ENCODE data around the gene MAS1L. TPM values are rescaled to one million over a fixed set of nuclear protein-coding genes. Genes with fewer than 3 reads are reported as not detected.

The MAS1L gene
- polyA plus RNA-seq, 3 donors: not detected

DNA sequence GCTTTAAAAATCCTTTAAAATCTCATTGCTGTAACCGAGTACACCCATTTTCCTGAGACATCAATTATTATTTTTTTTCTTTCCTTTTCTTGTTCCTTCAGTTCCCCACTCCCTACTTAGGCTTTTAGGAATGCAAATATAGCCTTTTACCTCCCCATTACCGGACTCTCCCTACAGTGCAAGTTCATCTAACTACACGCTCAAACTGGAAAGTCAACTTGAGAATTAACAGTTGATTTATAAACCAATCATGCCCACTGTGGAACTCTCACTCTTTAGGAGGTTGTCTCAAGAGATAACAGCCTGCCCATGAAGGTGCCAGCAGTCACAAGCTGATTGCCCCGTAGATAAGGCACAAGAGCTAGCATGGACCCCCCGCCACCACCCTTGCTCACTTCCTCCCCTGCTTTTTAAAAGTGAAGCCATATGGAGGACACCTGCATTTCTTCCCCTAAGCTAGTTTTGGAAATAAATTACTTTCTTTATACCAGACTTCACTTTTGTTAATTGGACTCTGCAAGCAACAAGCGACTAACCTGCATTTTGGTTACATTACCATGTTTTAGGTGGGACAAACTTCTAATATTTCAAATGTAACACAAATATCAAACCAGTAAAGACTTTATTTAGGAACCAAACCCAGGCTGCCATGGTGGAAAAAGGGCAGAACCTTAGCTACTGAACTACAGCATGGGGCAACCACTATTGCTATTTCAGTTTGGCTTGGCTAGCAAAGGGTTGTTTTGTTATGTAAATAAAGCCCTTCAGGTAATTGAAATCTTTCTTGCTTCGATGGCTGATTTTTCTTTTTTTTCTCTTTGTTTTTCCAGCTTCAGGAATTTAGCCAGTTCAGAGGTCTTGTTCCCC, 36.9 kb upstream of the MAS1L start:
- Mint-ChIP-seq H3K4me3 (no peak overlapping the region), H3K4me1 (no peaks in the 10 kb centered on the region), H3K27me3 (ENCODE audit: low read depth in 3 of 3) (peaks cover 0 to 8% (median 8%) of the 10 kb centered on the region in 3 donors), H3K9me3 (peaks cover 5 to 12% (median 10%) of the 10 kb centered on the region in 7 donors), H3K36me3 (no peaks in the 10 kb centered on the region), H3K27ac (no peak overlapping the region)
- no peak overlapping the region for H3K27ac ChIP-seq (ENCODE audit: low read depth in 1 of 2, low read length in 2 of 2)
- H2AFZ ChIP-seq (ENCODE audit: insufficient read depth, low read depth, low read length, poor library complexity, severe bottlenecking): no peak overlapping the region
- no peak for DNase-seq
- no peak overlapping the region for H3K4me3 ChIP-seq (replicated peaks in 1 of 3; ENCODE audit: low read depth in 2 of 3, low read length in 3 of 3)
- no peaks in the 10 kb centered on the region for H3K4me1 ChIP-seq (ENCODE audit: control insufficient read depth in 1 of 2, insufficient read depth in 2 of 2, low read length in 2 of 2)
- H3K9ac ChIP-seq (ENCODE audit: insufficient read depth, low read length, poor library complexity, severe bottlenecking): no peak overlapping the region
- H3K79me2 ChIP-seq (ENCODE audit: insufficient read depth, low read length): no peaks in the 10 kb centered on the region
- H3K9me3 ChIP-seq (replicated peaks in 1 of 2; ENCODE audit: control insufficient read depth in 1 of 2, insufficient read depth in 1 of 2, low read length in 2 of 2): peaks cover 0 to 7% of the 10 kb centered on the region in 2 donors
- H4K20me1 ChIP-seq (ENCODE audit: insufficient read depth, low read length): no peaks in the 10 kb centered on the region
- intact Hi-C loops (cut with micrococcal nuclease): no loop called here
- H3K36me3 ChIP-seq (replicated peaks in 1 of 2; ENCODE audit: control insufficient read depth in 1 of 2, insufficient read depth in 2 of 2, low read length in 2 of 2): no peaks in the 10 kb centered on the region
- H3K27me3 ChIP-seq (ENCODE audit: control insufficient read depth in 2 of 2, insufficient read depth in 2 of 2, low read length in 2 of 2): no peaks in the 10 kb centered on the region
- 68% methylated on average over 3 of the region's 7 CpGs for WGBS (ENCODE audit: insufficient coverage)
- no peak overlapping the region for H3K4me2 ChIP-seq (replicated peaks; ENCODE audit: extremely low read depth, low read length, poor library complexity, severe bottlenecking)
- TF ChIP-seq, protein P1, sequence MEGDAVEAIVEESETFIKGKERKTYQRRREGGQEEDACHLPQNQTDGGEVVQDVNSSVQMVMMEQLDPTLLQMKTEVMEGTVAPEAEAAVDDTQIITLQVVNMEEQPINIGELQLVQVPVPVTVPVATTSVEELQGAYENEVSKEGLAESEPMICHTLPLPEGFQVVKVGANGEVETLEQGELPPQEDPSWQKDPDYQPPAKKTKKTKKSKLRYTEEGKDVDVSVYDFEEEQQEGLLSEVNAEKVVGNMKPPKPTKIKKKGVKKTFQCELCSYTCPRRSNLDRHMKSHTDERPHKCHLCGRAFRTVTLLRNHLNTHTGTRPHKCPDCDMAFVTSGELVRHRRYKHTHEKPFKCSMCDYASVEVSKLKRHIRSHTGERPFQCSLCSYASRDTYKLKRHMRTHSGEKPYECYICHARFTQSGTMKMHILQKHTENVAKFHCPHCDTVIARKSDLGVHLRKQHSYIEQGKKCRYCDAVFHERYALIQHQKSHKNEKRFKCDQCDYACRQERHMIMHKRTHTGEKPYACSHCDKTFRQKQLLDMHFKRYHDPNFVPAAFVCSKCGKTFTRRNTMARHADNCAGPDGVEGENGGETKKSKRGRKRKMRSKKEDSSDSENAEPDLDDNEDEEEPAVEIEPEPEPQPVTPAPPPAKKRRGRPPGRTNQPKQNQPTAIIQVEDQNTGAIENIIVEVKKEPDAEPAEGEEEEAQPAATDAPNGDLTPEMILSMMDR (IDR thresholded peaks at IDR 0.05): no peak

DNA sequence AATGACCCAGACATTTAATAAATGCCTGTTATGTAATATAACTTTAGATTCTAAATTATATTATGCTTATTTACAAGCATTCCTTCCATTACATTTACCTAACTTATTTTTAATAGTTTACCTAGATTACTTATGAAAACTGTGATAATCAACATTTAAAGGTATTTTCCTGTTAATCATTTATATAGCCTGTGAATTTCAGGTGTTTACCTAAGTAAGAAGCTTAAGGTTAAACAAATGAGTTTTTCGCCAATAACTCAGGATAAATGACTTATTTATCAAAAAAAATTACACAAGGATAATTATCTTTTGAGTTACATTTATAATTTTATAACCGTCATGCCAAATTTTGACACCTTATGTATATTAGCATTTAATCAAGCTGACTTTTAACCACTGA, 36.3 kb upstream of the MAS1L start:
- Mint-ChIP-seq H3K27me3 (ENCODE audit: low read depth in 3 of 3) (peaks cover 0 to 8% (median 6%) of the 10 kb centered on the region in 3 donors), H3K4me1 (no peaks in the 10 kb centered on the region), H3K36me3 (no peaks in the 10 kb centered on the region), H3K4me3 (no peak overlapping the region), H3K9me3 (peaks cover 5 to 12% (median 11%) of the 10 kb centered on the region in 7 donors), H3K27ac (no peak overlapping the region)
- TF ChIP-seq, protein P1 (IDR thresholded peaks at IDR 0.05): no peak
- Histone ChIP-seq H2AFZ (ENCODE audit: insufficient read depth, low read depth, low read length, poor library complexity, severe bottlenecking) (no peak overlapping the region), H3K4me1 (ENCODE audit: control insufficient read depth in 1 of 2, insufficient read depth in 2 of 2, low read length in 2 of 2) (no peaks in the 10 kb centered on the region), H3K9me3 (replicated peaks in 1 of 2; ENCODE audit: control insufficient read depth in 1 of 2, insufficient read depth in 1 of 2, low read length in 2 of 2) (peaks cover 0 to 7% of the 10 kb centered on the region in 2 donors), H4K20me1 (ENCODE audit: insufficient read depth, low read length) (no peaks in the 10 kb centered on the region), H3K27me3 (ENCODE audit: control insufficient read depth in 2 of 2, insufficient read depth in 2 of 2, low read length in 2 of 2) (no peaks in the 10 kb centered on the region), H3K27ac (ENCODE audit: low read depth in 1 of 2, low read length in 2 of 2) (no peak overlapping the region), H3K36me3 (replicated peaks in 1 of 2; ENCODE audit: control insufficient read depth in 1 of 2, insufficient read depth in 2 of 2, low read length in 2 of 2) (no peaks in the 10 kb centered on the region), H3K4me2 (replicated peaks; ENCODE audit: extremely low read depth, low read length, poor library complexity, severe bottlenecking) (no peak overlapping the region), H3K9ac (ENCODE audit: insufficient read depth, low read length, poor library complexity, severe bottlenecking) (no peak overlapping the region), H3K4me3 (replicated peaks in 1 of 3; ENCODE audit: low read depth in 2 of 3, low read length in 3 of 3) (no peak overlapping the region), H3K79me2 (ENCODE audit: insufficient read depth, low read length) (no peaks in the 10 kb centered on the region)
- DNase-seq: no peak
- WGBS (ENCODE audit: insufficient coverage): no CpG with 5 or more reads among the region's 2 CpGs
- intact Hi-C loops (cut with micrococcal nuclease): no loop called here
